Fibroblast of the aortic adventitia (primary cell): ENCODE measurements around the gene LAMA1. TPM values are rescaled to one million over a fixed set of nuclear protein-coding genes. Genes with fewer than 3 reads are reported as not detected.

ENCODE experiments used
- DNase-seq: peaks from one replicate; pipeline ENCODE4 v3.0.0-alpha.2; 2010; ENCODE audit warnings: low read depth
- H3K4me3 ChIP-seq: 2 replicates; pipeline ENCODE4 v1.5.1; 2011; ENCODE audit warnings: low read depth, mild to moderate bottlenecking, control low read depth, low read length, moderate library complexity
- total RNA-seq: library from RNA; depleted of rRNA; stranded (reverse); fragments of >200 nt; gene quantifications from 2 replicates; pipeline ENCODE4 v1.2.3, GENCODE V29; 2012; ENCODE audit warnings: low replicate concordance
- TF ChIP-seq, protein P1 (sequence below): IDR thresholded peaks from 2 replicates; pipeline ENCODE4 v1.5.1; 2011; ENCODE audit warnings: mild to moderate bottlenecking, low read length, control low read depth, inconsistent platforms; ENCODE audit not compliant: insufficient read depth

The LAMA1 gene
- total RNA-seq, 1 donor, result 3.5 TPM

GRCh38 chr18:6949800-6950586 is 167.6 kb downstream of the LAMA1 start:
- TF ChIP-seq, protein P1, sequence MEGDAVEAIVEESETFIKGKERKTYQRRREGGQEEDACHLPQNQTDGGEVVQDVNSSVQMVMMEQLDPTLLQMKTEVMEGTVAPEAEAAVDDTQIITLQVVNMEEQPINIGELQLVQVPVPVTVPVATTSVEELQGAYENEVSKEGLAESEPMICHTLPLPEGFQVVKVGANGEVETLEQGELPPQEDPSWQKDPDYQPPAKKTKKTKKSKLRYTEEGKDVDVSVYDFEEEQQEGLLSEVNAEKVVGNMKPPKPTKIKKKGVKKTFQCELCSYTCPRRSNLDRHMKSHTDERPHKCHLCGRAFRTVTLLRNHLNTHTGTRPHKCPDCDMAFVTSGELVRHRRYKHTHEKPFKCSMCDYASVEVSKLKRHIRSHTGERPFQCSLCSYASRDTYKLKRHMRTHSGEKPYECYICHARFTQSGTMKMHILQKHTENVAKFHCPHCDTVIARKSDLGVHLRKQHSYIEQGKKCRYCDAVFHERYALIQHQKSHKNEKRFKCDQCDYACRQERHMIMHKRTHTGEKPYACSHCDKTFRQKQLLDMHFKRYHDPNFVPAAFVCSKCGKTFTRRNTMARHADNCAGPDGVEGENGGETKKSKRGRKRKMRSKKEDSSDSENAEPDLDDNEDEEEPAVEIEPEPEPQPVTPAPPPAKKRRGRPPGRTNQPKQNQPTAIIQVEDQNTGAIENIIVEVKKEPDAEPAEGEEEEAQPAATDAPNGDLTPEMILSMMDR, result no peak
- H3K4me3 ChIP-seq, result no peak overlapping the region
- no peak for DNase-seq

DNA sequence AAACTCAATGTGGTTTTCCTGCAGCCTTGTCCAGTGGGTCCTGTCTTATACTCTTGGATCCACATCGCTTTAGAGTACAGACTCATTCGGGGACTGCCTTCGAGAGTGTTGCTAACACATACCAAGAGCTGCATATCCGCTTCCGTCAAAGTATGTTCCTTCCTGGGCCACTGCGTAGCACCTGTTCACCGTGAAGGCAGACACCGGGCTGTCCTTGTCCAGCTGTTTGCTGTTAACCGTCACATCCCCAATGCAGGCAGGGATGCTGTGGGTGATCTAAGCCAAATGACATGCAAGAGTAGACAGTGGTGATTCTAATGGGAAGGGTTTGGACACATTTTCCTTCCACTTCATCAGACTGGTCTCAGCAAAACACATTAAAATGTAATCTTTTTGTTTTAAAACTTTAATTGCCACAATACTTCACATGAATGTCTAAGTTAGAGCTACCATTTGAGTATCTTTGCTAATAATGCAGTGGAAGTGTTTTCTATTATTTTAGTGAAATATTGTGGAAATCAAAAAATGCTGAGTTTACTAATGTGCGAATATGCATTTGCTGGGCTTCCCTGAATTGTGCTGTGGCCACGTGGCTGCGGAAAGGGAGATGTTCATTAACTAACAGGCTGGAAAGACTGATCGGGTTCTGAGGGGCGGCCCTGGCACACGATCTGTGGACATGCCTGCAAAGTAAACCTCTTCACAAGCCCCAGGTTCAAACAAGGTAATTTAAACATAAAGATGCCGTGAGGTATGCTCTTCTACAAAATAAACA is 169.1 kb downstream of the LAMA1 start:
- TF ChIP-seq, protein P1, result no peak
- H3K4me3 ChIP-seq, result no peak overlapping the region
- DNase-seq, result no peak

- TF ChIP-seq, protein P1, result no peak
- DNase-seq, result no peak
- H3K4me3 ChIP-seq, result no peak overlapping the region
Observed at GRCh38 chr18:6947338-6948030, 170.1 kb downstream of the LAMA1 start.

DNA sequence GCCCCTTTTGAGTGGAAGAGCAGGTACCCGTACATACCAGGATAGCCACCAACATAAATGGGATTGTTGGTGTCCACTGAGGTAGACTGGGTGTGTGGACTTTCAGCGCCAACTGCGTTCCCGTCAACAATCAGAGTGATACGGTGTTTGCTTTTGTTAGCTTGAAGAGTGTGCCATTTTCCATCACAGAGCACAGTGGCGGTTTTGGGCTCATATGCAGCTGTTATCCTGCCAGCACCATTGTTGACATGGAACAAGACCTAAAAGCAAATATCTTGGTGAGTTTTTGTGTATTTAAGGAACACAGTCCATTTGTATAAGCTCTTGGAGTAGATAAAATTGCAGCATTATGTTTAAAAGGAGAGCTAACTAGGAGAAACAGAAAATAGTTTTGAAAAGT is 174.5 kb downstream of the LAMA1 start:
- H3K4me3 ChIP-seq, result no peak overlapping the region
- DNase-seq, result no peak
- TF ChIP-seq, protein P1, result no peak

DNA sequence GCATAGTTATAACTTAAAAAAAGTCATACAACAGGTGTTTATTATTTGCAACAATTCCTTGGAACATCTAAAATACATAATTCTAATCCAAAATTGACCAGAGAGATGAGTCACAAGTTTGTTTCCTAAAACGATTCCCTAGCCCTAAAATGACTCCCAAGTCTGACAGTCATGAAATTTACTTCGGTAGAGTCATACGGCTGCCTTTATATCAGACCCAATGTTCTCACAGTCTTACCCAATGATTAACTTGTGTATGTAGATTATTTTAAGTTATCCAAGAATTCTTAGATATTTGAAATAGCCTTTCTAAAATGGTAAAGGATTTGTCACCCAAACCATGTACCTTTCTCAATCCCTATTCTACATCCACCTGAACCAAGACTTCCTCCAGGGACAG is 174.9 kb downstream of the LAMA1 start:
- no peak for DNase-seq
- no peak overlapping the region for H3K4me3 ChIP-seq
- TF ChIP-seq, protein P1, result no peak

GRCh38 chr18:6941996-6942395 is 175.6 kb downstream of the LAMA1 start:
- no peak for DNase-seq
- H3K4me3 ChIP-seq, result no peak overlapping the region
- TF ChIP-seq, protein P1, result no peak
